Colonic mucosa (tissue), 4 donors: ENCODE results near the gene AJUBA. TPM values are rescaled to one million over a fixed set of nuclear protein-coding genes. Genes with fewer than 3 reads are reported as not detected.
"Not testable (repeated sequence)": the region's sequence is repeated elsewhere in the genome, so short reads cannot be mapped to it uniquely, and the experiment has no call there.

Experiments used
- DNase-seq: peaks from one replicate; pipeline ENCODE4 v3.0.0-alpha.2; 2020
- H3K27ac ChIP-seq: fragments of 200-600 bp; one replicate; pipeline ENCODE4 v1.8.0; 2021
- H3K27me3 ChIP-seq: fragments of 200-600 bp; one replicate; pipeline ENCODE4 v1.8.0; 2021
- H3K36me3 ChIP-seq: fragments of 200-600 bp; one replicate; pipeline ENCODE4 v1.8.0; 2021
- H3K4me1 ChIP-seq: fragments of 200-600 bp; one replicate; pipeline ENCODE4 v1.8.0; 2021; ENCODE audit warnings: mild to moderate bottlenecking
- H3K4me3 ChIP-seq: fragments of 200-600 bp; one replicate; pipeline ENCODE4 v1.8.0; 2021
- H3K9ac ChIP-seq, 2 donors: one replicate each; pipeline ENCODE4 v1.7.0; 2013; ENCODE audit warnings: control low read depth in 2 of 2, low read depth in 2 of 2, low read length in 2 of 2
- H3K9me3 ChIP-seq: fragments of 200-600 bp; one replicate; pipeline ENCODE4 v1.8.0; 2021
- intact Hi-C: fragments of 100-400 bp; cut with DNase I; formaldehyde crosslinking; loops from one replicate; pipeline ENCODE4 v1.14.1; 2022
- total RNA-seq, 2 donors: library from RNA; stranded (reverse); fragmentation: NEBNext Ultra II Directional in 1 of 2; extraction: Animal tissue kit (Norgen Biotek cat#: 25700) in 1 of 2; gene quantifications; one replicate each; pipeline ENCODE4 v1.2.1, GENCODE V29; 2021
- TF ChIP-seq, protein P1 (sequence below): fragments of 200-600 bp; IDR thresholded peaks from one replicate; pipeline ENCODE4 v1.8.0; 2022; ENCODE audit warnings: antibody characterized with exemption, mild to moderate bottlenecking
- donor health status: healthy.
- donor health status: DM: no; HTN: no; CAD: no.
- donor health status: DM: no; HTN: no; CAD: no.

The AJUBA gene
- total RNA-seq, 2 donors from 2014 or later = 4.1 to 6.7 TPM

DNA sequence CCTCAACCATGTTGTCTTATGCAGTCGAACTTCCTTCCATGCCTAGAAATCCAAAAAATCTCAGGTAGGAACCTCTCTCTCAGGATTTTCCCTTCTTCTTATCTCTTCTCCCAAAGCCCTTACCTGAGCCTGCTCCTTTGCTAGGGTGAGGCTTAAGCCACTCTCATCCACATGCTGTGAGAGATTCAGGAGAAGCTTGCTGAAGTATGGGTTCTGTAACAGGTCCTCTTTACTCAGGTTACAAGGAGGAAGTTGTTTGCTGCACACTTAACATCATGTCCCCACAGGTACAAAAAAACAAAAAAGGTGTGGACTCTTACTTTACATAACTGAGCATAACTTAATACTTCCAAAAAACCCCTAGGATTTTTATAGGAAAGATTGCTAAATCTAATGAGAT is 29.9 kb downstream of the AJUBA start:
- Histone ChIP-seq H3K9ac (no peak overlapping the region), H3K27me3 (no peaks in the 10 kb centered on the region), H3K4me1 (peaks cover 5% of the 10 kb centered on the region), H3K36me3 (no peaks in the 10 kb centered on the region), H3K4me3 (no peak overlapping the region), H3K9me3 (no peaks in the 10 kb centered on the region), H3K27ac (no peak overlapping the region)
- TF ChIP-seq, protein P1, sequence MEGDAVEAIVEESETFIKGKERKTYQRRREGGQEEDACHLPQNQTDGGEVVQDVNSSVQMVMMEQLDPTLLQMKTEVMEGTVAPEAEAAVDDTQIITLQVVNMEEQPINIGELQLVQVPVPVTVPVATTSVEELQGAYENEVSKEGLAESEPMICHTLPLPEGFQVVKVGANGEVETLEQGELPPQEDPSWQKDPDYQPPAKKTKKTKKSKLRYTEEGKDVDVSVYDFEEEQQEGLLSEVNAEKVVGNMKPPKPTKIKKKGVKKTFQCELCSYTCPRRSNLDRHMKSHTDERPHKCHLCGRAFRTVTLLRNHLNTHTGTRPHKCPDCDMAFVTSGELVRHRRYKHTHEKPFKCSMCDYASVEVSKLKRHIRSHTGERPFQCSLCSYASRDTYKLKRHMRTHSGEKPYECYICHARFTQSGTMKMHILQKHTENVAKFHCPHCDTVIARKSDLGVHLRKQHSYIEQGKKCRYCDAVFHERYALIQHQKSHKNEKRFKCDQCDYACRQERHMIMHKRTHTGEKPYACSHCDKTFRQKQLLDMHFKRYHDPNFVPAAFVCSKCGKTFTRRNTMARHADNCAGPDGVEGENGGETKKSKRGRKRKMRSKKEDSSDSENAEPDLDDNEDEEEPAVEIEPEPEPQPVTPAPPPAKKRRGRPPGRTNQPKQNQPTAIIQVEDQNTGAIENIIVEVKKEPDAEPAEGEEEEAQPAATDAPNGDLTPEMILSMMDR = no peak
- intact Hi-C loops = no loop called here
- no peak for DNase-seq

DNA sequence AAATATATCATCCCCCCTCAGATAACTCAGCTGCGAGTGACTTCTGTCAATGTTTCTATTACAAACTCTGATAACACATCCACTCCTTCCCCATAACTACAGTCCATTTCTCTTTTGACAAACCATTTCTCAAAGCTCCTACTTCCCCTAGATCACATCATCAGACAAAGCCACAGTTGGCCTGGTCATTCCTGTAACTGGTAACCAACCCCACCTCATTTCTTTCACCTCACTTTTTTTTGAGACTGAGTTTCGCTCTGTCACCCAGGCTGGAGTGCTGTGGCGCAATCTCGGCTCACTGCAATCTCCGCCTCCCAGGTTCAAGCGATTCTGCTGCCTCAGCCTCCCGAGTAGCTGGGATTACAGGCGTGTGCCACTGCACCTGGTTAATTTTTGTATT is 30.6 kb downstream of the AJUBA start:
- H3K4me1 ChIP-seq, H3K4me3 ChIP-seq, H3K27ac ChIP-seq, H3K9ac ChIP-seq, H3K9me3 ChIP-seq, intact Hi-C loops, H3K27me3 ChIP-seq, H3K36me3 ChIP-seq, DNase-seq: not testable (repeated sequence)

DNA sequence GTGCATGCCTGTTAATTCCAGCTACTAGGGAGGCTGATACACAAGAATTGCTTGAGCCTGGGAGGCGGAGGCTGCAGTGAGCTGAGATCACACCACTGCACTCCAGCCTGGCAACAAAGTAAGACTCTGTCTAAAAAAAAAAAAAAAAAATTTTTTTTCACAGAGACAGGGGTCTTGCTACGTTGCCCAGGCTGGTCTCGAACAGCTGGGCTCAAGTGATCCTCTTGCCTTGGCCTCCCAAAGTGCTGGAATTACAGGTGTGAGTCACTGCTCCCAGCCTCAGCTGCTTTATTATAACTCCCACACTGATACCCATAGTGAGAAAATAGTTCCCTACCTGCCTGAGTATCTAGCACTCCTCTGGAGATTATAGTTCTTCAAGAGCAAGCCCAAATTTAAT is 36.7 kb downstream of the AJUBA start:
- Histone ChIP-seq H3K27me3 (no peaks in the 10 kb centered on the region), H3K9me3 (no peaks in the 10 kb centered on the region), H3K27ac (no peak overlapping the region), H3K9ac (no peak overlapping the region), H3K4me1 (no peaks in the 10 kb centered on the region), H3K4me3 (no peak overlapping the region), H3K36me3 (no peaks in the 10 kb centered on the region)
- intact Hi-C loops = no loop called here
- no peak for DNase-seq
- TF ChIP-seq, protein P1 = no peak

DNA sequence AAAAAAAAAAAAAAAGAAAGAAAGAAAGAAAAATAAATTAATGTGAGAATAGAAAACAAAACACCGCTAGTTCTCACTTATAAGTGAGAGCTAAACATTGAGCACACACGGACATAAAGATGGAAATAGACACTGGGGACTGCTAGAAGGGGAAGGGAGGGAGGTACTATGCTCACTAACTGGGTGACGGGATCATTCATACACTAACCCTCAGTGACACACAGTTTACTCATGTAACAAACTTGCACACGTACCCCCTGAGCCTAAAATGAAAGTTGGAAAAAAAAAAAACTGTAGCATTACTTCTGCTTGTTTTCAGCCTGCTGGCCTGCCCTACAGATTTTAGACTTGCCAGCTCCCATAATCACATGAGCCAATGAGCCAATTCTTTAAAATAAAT is 42.7 kb downstream of the AJUBA start:
- H3K9me3 ChIP-seq = no peaks in the 10 kb centered on the region
- H3K4me1 ChIP-seq = no peaks in the 10 kb centered on the region
- TF ChIP-seq, protein P1 = no peak
- H3K27me3 ChIP-seq = no peaks in the 10 kb centered on the region
- no peak for DNase-seq
- H3K27ac ChIP-seq = no peak overlapping the region
- intact Hi-C loops = no loop called here
- H3K36me3 ChIP-seq = no peaks in the 10 kb centered on the region
- H3K4me3 ChIP-seq = no peak overlapping the region
- H3K9ac ChIP-seq = no peak overlapping the region

GRCh38 chr14:22935156-22935555 is 47.2 kb downstream of the AJUBA start:
- no peak overlapping the region for H3K27ac ChIP-seq
- no peak overlapping the region for H3K4me3 ChIP-seq
- H3K27me3 ChIP-seq = no peaks in the 10 kb centered on the region
- no peak overlapping the region for H3K9ac ChIP-seq
- no peaks in the 10 kb centered on the region for H3K4me1 ChIP-seq
- intact Hi-C loops = no loop called here
- DNase-seq = no peak
- no peaks in the 10 kb centered on the region for H3K9me3 ChIP-seq
- TF ChIP-seq, protein P1 = no peak
- H3K36me3 ChIP-seq = no peaks in the 10 kb centered on the region

DNA sequence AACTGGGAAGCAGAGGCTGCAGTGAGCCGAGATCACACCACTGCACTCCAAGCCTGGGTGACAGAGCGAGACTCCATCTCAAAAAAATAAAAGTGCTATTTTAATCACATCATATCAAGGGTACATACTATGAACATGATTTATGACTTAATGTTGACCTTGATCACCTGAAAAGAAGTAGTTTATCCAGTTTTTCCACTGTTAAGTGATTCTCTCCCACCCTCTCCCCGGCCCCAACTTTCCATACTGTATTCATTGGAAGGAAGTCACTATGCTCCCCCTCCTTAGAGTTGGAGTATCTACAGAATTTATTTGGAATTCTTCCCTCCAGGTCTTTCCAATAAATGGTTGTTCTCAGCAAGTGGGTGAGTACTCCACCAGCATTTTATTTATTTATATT is 50.2 kb downstream of the AJUBA start:
- intact Hi-C loops = no loop called here
- H3K36me3 ChIP-seq = no peaks in the 10 kb centered on the region
- no peaks in the 10 kb centered on the region for H3K27me3 ChIP-seq
- no peak overlapping the region for H3K4me3 ChIP-seq
- no peak for DNase-seq
- H3K4me1 ChIP-seq = no peaks in the 10 kb centered on the region
- H3K9me3 ChIP-seq = no peaks in the 10 kb centered on the region
- H3K27ac ChIP-seq = no peak overlapping the region
- no peak overlapping the region for H3K9ac ChIP-seq
- TF ChIP-seq, protein P1 = no peak
